HG02884 (cell line): ENCODE measurements around the gene RGS5.

Experiments
- ATAC-seq: cut with Tn5 transposase; IDR thresholded peaks from one replicate; pipeline ENCODE4 v1.9.1; 2021; ENCODE audit warnings: mild to moderate bottlenecking, moderate library complexity; ENCODE audit not compliant: unreplicated experiment

Gene RGS5

GRCh38 chr1:163186862-163187261 lies 15.9 kb downstream of the RGS5 start:
- ATAC-seq, result no peak

GRCh38 chr1:163182330-163182949 lies 20.3 kb downstream of the RGS5 start:
- no peak for ATAC-seq

- no peak for ATAC-seq
Measured at GRCh38 chr1:163178628-163179027, 24.1 kb downstream of the RGS5 start.

- ATAC-seq, result no peak
Measured at GRCh38 chr1:163176797-163177196, 25.9 kb downstream of the RGS5 start.

- ATAC-seq, result no peak
Measured at GRCh38 chr1:163174524-163175437, 27.9 kb downstream of the RGS5 start.

- ATAC-seq, result no peak
Measured at GRCh38 chr1:163173121-163173520, 29.6 kb downstream of the RGS5 start.

- ATAC-seq, result no peak
Measured at GRCh38 chr1:163172596-163172995, 30.1 kb downstream of the RGS5 start.

GRCh38 chr1:163171826-163172225 lies 30.9 kb downstream of the RGS5 start:
- no peak for ATAC-seq

- no peak for ATAC-seq
Measured at GRCh38 chr1:163170975-163171676, 31.6 kb downstream of the RGS5 start.

- ATAC-seq, result no peak
Measured at GRCh38 chr1:163170331-163170730, 32.4 kb downstream of the RGS5 start.

GRCh38 chr1:163169553-163169952 lies 33.2 kb downstream of the RGS5 start:
- ATAC-seq, result no peak

GRCh38 chr1:163168053-163168452 lies 34.7 kb downstream of the RGS5 start:
- ATAC-seq, result no peak

GRCh38 chr1:163166886-163167555 lies 35.7 kb downstream of the RGS5 start:
- no peak for ATAC-seq

GRCh38 chr1:163165119-163165518 lies 37.6 kb downstream of the RGS5 start:
- no peak for ATAC-seq

- ATAC-seq, result no peak
Measured at GRCh38 chr1:163163881-163164582, 38.7 kb downstream of the RGS5 start.

- no peak for ATAC-seq
Measured at GRCh38 chr1:163163163-163163562, 39.6 kb downstream of the RGS5 start.

- ATAC-seq, result no peak
Measured at GRCh38 chr1:163162381-163162914, 40.3 kb downstream of the RGS5 start.

- no peak for ATAC-seq
Measured at GRCh38 chr1:163161841-163162240, 40.9 kb downstream of the RGS5 start.

- no peak for ATAC-seq
Measured at GRCh38 chr1:163161337-163161736, 41.4 kb downstream of the RGS5 start.

- no peak for ATAC-seq
Measured at GRCh38 chr1:163155606-163156005, 47.1 kb downstream of the RGS5 start.
